ENCODE data around the gene CAMKMT.

DNA sequence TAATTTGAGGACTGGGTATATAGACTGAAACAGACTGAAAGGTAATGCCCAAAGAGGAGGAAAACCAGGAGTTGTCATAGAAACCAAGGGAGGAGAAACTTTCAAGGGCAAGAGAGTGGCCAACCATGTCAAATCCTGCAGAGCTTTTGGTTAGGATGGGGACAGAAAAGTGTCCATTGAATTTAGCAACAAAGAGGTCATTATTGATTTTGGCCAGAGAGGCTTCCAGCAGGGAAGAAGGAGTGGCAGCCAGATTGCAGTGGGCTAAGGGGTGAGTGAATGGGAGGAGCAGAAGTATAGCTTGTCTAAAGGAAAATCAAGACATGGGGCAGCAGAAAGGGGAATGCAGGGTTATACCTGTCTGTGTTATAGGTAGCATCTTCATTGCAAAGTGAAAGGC lies 194.0 kb downstream of the CAMKMT start:
- TF ChIP-seq, protein P1, sequence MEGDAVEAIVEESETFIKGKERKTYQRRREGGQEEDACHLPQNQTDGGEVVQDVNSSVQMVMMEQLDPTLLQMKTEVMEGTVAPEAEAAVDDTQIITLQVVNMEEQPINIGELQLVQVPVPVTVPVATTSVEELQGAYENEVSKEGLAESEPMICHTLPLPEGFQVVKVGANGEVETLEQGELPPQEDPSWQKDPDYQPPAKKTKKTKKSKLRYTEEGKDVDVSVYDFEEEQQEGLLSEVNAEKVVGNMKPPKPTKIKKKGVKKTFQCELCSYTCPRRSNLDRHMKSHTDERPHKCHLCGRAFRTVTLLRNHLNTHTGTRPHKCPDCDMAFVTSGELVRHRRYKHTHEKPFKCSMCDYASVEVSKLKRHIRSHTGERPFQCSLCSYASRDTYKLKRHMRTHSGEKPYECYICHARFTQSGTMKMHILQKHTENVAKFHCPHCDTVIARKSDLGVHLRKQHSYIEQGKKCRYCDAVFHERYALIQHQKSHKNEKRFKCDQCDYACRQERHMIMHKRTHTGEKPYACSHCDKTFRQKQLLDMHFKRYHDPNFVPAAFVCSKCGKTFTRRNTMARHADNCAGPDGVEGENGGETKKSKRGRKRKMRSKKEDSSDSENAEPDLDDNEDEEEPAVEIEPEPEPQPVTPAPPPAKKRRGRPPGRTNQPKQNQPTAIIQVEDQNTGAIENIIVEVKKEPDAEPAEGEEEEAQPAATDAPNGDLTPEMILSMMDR (IDR thresholded peaks at IDR 0.05), result no peak
- no peak for TF ChIP-seq POLR2A (IDR thresholded peaks at IDR 0.05)
